Fibroblast of pulmonary artery (primary cell): ENCODE results near the gene UPF1.

Experiments
- DNase-seq: peaks from one replicate; pipeline ENCODE4 v3.0.0-alpha.2; 2010; ENCODE audit warnings: low read depth
- H3K4me3 ChIP-seq: replicated peaks from 2 replicates; pipeline ENCODE4 v1.5.1; 2011; ENCODE audit warnings: low read depth, mild to moderate bottlenecking, control low read depth, low read length, moderate library complexity
- CTCF ChIP-seq: IDR thresholded peaks from 2 replicates; pipeline ENCODE4 v1.5.1; 2011; ENCODE audit warnings: mild to moderate bottlenecking, control low read depth, low read length, inconsistent platforms; ENCODE audit errors: missing control alignments

Gene UPF1

GRCh38 chr19:18857223-18857622 lies 25.5 kb downstream of the UPF1 start:
- no peak for TF ChIP-seq CTCF
- no peak overlapping the region for H3K4me3 ChIP-seq
- no peak for DNase-seq

GRCh38 chr19:18858906-18859646 lies 27.3 kb downstream of the UPF1 start:
- TF ChIP-seq CTCF: no peak
- no peak for DNase-seq

GRCh38 chr19:18859676-18860301 lies 28.0 kb downstream of the UPF1 start:
- H3K4me3 ChIP-seq: no peak overlapping the region
- TF ChIP-seq CTCF: no peak
- peak; percentile 35 for DNase-seq

More at GRCh38 chr19:18858906-18859646, 27.3 kb downstream of the UPF1 start:
- H3K4me3 ChIP-seq: no peak overlapping the region

- DNase-seq: no peak
- H3K4me3 ChIP-seq: no peak overlapping the region
- no peak for TF ChIP-seq CTCF
These were observed 28.5 kb downstream of the UPF1 start for GRCh38 chr19:18860302-18860700.

GRCh38 chr19:18860725-18861124 lies 29.0 kb downstream of the UPF1 start:
- no peak overlapping the region for H3K4me3 ChIP-seq
- DNase-seq: no peak
- no peak for TF ChIP-seq CTCF

- DNase-seq: no peak
- H3K4me3 ChIP-seq: no peak overlapping the region
- no peak for TF ChIP-seq CTCF
These were observed 29.5 kb downstream of the UPF1 start for GRCh38 chr19:18861235-18861634.
